Measurements from ENCODE around the gene IQCH.

The IQCH gene

DNA sequence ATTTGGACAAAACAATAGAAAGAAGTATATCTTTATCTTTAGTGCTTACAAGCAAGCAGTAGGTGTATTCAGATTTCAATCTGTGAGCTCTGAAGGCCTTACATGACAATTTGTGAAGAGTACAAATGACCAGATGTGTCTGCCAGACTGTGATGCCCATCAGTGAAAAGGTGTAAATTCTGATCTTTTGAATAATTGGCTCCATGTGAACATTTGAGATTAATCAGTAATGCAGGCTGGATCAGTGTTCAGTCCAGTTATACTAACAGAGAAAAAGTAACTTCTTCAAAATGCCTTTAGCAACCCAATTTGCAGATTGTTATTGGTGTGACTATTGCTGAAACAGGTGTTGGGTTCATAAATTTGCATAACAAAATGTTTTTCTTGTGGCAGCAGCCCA is 5.2 kb downstream of the IQCH start:
- H3K27ac ChIP-seq = no peak overlapping the region
- TF ChIP-seq, protein P1, sequence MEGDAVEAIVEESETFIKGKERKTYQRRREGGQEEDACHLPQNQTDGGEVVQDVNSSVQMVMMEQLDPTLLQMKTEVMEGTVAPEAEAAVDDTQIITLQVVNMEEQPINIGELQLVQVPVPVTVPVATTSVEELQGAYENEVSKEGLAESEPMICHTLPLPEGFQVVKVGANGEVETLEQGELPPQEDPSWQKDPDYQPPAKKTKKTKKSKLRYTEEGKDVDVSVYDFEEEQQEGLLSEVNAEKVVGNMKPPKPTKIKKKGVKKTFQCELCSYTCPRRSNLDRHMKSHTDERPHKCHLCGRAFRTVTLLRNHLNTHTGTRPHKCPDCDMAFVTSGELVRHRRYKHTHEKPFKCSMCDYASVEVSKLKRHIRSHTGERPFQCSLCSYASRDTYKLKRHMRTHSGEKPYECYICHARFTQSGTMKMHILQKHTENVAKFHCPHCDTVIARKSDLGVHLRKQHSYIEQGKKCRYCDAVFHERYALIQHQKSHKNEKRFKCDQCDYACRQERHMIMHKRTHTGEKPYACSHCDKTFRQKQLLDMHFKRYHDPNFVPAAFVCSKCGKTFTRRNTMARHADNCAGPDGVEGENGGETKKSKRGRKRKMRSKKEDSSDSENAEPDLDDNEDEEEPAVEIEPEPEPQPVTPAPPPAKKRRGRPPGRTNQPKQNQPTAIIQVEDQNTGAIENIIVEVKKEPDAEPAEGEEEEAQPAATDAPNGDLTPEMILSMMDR (conservative IDR thresholded peaks at IDR 0.05) = no peak

DNA sequence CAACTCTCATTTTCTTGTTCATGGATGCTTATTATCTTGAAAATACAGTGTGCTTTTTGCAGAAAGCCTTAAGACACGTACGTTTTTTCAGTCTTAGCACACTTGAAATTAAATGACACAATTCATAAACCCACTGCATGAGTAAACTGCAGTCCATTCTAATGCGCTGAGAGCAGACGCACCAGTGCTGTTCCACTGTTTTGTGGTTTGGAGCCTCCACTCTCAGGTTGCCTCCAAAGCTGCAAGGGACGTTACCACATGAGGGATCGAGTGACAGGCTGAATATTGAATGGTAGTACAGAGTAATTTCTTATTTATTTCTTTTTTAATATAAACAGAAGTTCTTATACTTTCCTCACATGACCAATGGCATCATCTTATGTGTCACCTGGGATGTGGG is 12.3 kb downstream of the IQCH start:
- TF ChIP-seq, protein P1 (conservative IDR thresholded peaks at IDR 0.05) = no peak
- no peak overlapping the region for H3K27ac ChIP-seq

DNA sequence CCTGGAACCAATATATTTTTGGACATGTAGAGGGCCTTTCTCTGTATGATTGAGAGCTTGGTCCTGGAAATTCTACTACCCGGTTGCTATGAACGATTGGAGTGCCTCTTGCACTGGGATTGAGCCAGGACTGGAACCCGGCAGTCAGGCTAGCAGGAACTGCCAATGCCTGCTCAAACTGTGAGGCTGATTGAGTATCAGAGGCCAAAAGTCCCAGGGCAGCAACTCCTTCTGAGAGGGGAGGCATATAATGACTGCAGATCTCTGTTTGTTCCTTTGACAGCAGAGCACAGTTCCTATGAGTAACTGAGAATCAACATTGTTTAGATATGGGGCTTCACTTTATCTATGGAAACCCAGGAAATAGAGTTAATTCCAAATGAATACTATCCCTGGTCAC is 12.9 kb downstream of the IQCH start:
- TF ChIP-seq, protein P1 (conservative IDR thresholded peaks at IDR 0.05) = no peak
- H3K27ac ChIP-seq = peak overlapping the region; percentile 37; the same call in 1 of the 2 replicates

DNA sequence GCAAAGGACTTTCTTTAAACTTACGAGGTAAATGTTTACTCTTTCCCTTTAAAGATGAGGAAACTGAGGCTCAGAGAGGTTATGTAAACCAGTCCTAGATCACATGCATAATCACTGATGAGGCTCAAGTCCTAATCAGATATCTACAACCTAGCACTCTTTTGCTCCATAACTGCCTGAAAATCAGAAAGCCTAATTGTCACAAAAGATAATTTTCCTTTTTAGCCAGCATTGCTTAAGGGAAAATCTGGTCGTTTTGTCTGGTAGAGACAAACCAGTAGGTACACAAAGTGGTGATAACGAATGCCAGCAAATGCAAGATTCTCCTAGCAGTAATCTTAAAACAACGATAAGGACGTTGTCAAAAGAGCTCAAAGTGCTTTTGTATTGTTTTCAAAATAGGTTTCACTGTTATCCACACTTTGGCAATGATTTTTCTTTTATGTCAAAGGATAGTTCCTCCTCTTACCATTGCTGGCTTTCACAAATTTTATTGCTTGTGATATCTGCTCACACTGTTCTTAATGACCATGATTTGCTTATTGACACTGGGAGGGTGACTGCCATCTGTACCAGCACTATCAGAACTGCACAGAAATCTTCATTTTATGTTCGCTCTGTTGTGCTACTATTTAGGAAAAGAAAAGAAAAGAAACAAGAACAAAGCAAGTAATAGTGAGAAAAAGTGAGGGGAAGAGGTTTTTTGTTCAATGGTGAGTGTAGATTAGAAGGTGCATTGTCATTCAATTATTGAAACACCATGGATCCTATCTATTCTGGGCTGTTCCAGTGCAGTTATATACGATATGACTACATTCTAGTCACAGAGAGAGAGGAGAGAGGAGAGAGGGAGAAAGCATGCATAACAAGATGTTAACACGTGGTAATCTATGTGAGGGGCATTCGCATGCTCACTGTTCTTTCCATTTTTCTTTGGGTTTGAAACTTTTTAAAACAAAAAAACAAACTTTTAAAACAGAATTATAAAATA is 13.7 kb downstream of the IQCH start:
- H3K27ac ChIP-seq = peak overlapping the region; percentile 37; the same call in 1 of the 2 replicates
- TF ChIP-seq, protein P1 (conservative IDR thresholded peaks at IDR 0.05) = no peak

DNA sequence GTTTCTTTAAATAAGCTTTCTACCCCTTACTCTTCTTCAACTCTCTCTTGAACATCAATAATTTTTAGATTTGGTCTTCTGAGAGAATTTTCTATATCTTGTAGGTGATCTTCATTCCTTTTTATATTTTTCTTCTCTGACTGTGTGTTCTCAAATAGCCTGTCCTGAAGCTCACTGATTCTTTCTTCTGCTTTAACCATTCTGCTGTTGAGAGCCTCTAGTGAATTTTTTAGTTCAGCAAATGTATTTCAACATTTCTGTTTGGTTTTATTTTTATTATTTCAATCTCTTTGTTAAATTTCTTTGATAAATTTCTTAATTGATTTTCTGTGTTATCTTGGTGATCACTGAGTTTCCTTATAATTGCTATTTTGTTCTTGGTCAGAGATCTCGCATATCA is 19.6 kb downstream of the IQCH start:
- no peak overlapping the region for H3K27ac ChIP-seq
- TF ChIP-seq, protein P1 (conservative IDR thresholded peaks at IDR 0.05) = no peak

DNA sequence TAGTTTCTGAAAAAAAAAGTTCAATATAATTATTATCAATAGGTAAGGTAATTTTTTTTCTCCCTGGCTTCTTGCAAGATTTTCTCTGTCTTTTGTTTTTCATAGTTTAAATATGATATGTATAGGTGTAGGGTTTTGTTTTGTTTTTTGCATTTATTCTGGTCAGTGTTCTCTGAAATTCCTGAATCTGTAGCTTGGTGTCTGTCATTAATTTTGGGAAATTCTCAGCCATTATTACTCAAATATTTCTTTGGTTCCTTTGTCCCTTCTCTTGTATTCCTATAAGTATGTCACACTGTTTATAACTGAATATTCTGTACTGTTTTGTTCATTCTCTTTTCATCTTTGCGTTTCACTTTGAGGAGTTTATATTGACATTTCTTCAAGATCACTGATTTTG is 22.1 kb downstream of the IQCH start:
- TF ChIP-seq, protein P1 (conservative IDR thresholded peaks at IDR 0.05) = no peak

DNA sequence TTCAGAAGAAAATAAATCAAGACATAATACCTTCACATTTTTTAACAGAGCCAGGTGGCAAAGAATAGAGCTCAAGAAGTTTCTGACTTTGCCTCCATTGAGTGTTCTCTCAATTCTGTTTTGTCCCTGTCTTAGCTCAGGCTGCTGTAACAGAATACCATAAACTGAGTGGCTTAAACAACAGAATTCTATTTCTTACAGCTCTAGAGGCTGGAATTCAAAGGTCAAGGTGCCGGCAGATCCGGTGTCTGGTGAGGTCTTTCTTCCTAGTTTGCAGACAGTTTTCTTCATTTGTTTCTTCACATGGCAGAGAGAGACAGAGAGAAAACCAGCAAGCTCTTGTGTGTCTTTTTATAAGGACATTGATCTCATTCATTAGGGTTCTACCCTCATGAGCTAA is 25.6 kb downstream of the IQCH start:
- TF ChIP-seq, protein P1 (conservative IDR thresholded peaks at IDR 0.05) = no peak
- H3K27ac ChIP-seq = no peak overlapping the region

More for the DNA sequence above, 22.1 kb downstream of the IQCH start:
- no peak overlapping the region for H3K27ac ChIP-seq
